ENCODE data around the gene VENTX. TPM values are rescaled to one million over a fixed set of nuclear protein-coding genes. Genes with fewer than 3 reads are reported as not detected.

VENTX gene
- total RNA-seq, 2 donors from 2014 or later, result 0.44 to 0.63 TPM

DNA sequence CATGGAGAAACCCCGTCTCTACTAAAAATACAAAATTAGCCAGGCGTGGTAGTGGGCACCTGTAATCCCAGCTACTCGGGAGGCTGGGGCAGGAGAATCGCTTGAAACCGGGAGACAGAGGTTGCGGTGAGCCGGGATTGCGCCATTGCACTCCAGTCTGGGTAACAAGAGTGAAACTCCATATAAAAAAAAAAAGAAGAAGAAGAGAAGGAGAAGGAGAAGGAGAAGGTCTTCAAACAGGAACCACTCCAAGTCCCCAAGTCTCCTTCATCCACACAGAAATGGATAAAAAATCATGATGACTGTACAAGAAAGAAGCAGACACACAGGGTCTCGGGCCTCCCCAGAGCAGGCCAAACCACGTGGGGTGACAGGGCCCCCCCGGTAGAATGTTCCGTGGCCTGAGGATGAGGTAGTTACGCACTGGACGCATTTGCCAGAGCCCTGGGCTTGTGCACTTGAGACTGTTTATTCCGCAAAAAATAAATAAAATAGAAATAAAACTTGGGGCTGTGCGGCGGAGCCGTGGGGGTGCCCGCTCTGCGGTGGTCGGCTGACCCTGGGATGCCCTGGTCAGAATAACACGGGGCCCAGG lies 15.8 kb downstream of the VENTX start:
- DNase-seq (ENCODE audit: low spot score), result no peak
- no peaks in the 10 kb centered on the region for H3K36me3 ChIP-seq
- TF ChIP-seq, protein P1, sequence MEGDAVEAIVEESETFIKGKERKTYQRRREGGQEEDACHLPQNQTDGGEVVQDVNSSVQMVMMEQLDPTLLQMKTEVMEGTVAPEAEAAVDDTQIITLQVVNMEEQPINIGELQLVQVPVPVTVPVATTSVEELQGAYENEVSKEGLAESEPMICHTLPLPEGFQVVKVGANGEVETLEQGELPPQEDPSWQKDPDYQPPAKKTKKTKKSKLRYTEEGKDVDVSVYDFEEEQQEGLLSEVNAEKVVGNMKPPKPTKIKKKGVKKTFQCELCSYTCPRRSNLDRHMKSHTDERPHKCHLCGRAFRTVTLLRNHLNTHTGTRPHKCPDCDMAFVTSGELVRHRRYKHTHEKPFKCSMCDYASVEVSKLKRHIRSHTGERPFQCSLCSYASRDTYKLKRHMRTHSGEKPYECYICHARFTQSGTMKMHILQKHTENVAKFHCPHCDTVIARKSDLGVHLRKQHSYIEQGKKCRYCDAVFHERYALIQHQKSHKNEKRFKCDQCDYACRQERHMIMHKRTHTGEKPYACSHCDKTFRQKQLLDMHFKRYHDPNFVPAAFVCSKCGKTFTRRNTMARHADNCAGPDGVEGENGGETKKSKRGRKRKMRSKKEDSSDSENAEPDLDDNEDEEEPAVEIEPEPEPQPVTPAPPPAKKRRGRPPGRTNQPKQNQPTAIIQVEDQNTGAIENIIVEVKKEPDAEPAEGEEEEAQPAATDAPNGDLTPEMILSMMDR (IDR thresholded peaks at IDR 0.05), result no peak
- H3K27me3 ChIP-seq, result no peaks in the 10 kb centered on the region
- H3K4me3 ChIP-seq, result no peak overlapping the region
- H3K9me3 ChIP-seq, result no peaks in the 10 kb centered on the region
- H3K4me1 ChIP-seq, result peaks cover 0 to 23% of the 10 kb centered on the region in 2 donors
- H3K27ac ChIP-seq, result no peak overlapping the region

DNA sequence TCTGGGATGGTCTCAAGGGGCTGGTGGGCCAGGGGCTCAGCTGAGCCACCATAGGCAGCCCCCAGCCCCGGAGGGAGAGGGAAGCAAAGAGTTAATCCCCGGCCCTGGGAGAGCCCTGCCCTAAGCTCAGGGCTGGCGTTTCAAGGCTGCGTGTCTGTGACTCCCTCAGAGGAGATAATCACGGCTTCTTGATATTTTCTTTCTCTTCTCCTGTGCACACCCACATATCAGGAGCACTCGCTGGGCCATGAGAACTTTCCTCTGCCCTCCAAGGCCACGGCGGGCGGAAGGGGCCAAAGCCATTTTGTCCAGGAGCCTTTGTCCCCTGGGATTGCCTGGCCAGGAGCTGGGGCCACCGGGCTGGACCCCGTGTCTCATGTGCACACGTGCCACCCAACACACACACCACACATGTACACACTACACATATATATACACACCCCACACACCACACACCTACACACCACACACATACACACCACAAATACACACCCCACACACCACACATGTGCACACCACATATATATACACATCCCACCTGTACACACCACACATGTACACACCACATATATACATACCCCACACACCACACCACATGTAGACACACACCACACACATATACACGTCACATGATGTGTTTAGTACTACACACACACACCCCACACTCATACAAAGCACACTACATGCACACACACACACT lies 16.9 kb downstream of the VENTX start:
- Histone ChIP-seq H3K4me1 (peaks cover 0 to 35% of the 10 kb centered on the region in 2 donors), H3K36me3 (no peaks in the 10 kb centered on the region), H3K27me3 (no peaks in the 10 kb centered on the region), H3K4me3 (no peak overlapping the region), H3K27ac (no peak overlapping the region), H3K9me3 (no peaks in the 10 kb centered on the region)
- DNase-seq (ENCODE audit: low spot score), result no peak
- TF ChIP-seq, protein P1 (IDR thresholded peaks at IDR 0.05), result no peak

DNA sequence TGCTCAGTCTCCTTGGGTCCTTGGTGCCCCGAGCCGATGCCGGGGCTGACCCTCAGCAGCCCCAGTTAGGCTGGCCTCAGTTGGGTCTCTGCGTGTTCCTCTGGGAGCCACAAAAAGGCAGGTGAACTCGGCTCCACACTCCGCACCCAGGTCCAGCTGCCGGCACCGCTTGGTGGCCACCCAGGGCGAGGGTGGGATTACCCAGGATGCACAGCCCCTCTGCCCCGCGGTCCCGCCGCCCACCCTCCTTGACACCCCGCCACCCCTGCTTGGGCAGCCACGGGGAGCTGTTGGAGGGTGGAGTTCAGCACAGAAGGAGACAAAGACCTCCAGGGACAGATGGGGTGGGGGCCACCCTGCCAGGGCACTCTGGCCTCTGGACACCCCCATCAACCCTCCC lies 17.7 kb downstream of the VENTX start:
- DNase-seq (ENCODE audit: low spot score), result no peak
- peaks cover 0 to 42% of the 10 kb centered on the region in 2 donors for H3K4me1 ChIP-seq
- H3K36me3 ChIP-seq, result no peaks in the 10 kb centered on the region
- H3K27ac ChIP-seq, result no peak overlapping the region
- H3K4me3 ChIP-seq, result no peak overlapping the region
- H3K9me3 ChIP-seq, result no peaks in the 10 kb centered on the region
- TF ChIP-seq, protein P1 (IDR thresholded peaks at IDR 0.05), result no peak
- H3K27me3 ChIP-seq, result no peaks in the 10 kb centered on the region

DNA sequence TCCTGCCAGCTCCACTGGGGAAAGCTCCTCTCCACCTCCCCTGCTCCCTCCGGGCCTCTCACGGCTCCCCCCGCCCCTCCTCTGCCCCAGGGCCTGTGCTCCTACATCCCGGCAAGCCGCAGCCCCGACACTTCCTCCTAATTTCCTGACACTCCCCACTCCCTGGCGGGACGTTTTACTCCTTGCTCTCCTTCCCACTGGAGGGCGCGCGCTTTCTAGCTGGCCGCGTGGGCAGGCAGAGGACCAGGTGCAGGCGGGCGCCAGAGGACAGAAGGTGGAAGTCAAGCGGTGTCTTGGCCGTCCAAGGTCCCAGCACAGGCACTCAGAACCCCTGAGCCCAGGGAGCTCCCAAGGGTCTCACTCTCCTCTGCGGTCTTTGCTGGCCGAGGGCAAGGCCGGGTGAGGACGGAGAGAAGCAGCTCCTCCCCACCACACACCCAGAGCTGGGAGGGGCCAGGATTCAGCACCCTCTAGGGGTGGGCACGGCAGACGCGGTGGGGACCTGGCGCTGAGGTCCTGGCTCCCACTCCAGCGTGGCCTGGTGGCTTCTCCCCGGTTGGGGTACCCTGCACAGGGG lies 19.9 kb downstream of the VENTX start:
- Histone ChIP-seq H3K4me3 (peak overlapping the region in 1 of 2 donors; percentile 35), H3K27me3 (no peaks in the 10 kb centered on the region), H3K27ac (peak overlapping the region; percentile 52 to 60), H3K9me3 (no peaks in the 10 kb centered on the region), H3K36me3 (no peaks in the 10 kb centered on the region), H3K4me1 (peaks cover 0 to 50% of the 10 kb centered on the region in 2 donors)
- DNase-seq (ENCODE audit: low spot score), result peak; percentile 79
- TF ChIP-seq, protein P1 (IDR thresholded peaks at IDR 0.05), result peak; percentile 24 to 63

DNA sequence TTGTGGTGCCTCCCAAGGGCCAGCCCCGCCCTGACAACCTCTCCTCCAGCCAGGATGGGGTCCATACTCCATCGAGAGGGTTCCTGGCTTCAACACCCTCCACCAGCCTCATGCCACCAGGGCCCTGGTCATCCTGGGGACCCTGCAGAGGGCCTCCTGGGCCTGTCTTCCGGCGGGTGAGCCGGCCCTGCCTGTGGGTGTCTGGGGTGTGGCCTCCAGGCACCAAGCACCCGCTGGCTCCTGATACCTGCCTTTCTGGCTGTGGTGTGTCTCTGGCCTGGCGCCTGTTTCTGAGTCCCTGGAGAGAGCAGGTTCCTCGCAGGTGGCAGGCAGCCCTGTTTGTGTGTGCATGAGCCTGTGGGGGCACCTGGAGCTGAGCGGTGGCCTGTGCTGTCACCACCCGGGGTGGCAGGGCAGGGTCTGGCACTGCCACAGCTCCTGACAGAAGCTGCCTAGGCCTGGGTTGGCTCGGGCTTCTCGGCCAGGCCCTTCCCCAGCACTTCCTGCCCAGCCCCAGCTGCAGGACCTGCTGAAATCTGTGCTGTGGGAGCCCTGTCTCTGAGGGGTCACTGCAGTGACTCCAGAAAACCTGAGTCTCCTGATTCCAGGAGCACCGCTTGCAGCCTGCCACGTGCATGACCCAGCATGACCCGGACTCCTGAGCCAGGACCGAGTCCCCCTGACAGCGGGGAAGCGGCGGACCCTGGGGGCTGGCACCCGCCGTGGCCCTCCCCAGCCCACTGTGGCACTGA lies 20.6 kb downstream of the VENTX start:
- TF ChIP-seq, protein P1 (IDR thresholded peaks at IDR 0.05), result no peak
- Histone ChIP-seq H3K36me3 (no peaks in the 10 kb centered on the region), H3K9me3 (no peaks in the 10 kb centered on the region), H3K27ac (peak overlapping the region; percentile 52 to 60), H3K27me3 (no peaks in the 10 kb centered on the region), H3K4me1 (peaks cover 0 to 52% of the 10 kb centered on the region in 2 donors), H3K4me3 (peak overlapping the region in 1 of 2 donors; percentile 35)
- DNase-seq (ENCODE audit: low spot score), result no peak

Data from right atrium auricular region (tissue), 2 donors.